Hematopoietic multipotent progenitor cell treated with erythropoietin and hydrocortisone succinate and interleukin-3 and kit ligand, for 4 days (in vitro differentiated cells): ENCODE data around the gene SLC1A3.
A peak's percentile ranks its signal among the peaks of the same experiment; 100 is the strongest.

ENCODE experiments used
- DNase-seq: peaks from one replicate; pipeline ENCODE4 v3.0.0-alpha.2; 2015

The SLC1A3 gene

DNA sequence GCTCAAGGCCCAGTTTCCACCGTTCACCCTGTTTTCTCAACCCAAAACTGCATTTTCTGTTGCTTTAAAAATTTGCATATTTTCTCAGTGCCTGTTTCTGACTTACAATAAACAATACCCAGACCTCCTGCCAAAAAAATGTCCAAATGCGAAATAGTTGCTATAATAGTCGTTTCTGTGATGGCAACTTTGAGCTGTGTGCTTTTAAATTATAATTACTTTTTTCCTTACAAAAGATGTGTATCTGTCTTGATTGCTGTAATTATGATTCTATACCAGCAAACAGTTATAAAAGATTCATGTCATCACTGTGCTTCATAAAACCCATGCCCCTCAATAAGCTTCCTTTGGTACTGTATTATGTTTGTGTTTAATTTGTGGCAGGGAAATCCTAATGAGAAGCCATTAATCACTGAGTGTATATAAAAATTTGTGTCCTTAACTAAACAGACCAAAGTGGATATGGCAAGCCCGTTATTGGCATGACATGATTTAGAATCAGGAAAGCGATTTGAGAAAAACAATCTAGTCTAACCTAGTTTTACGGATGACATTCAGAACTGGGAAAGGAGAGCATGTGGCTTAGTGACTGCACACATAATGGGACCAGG, 5.4 kb upstream of the SLC1A3 start:
- DNase-seq = no peak

DNA sequence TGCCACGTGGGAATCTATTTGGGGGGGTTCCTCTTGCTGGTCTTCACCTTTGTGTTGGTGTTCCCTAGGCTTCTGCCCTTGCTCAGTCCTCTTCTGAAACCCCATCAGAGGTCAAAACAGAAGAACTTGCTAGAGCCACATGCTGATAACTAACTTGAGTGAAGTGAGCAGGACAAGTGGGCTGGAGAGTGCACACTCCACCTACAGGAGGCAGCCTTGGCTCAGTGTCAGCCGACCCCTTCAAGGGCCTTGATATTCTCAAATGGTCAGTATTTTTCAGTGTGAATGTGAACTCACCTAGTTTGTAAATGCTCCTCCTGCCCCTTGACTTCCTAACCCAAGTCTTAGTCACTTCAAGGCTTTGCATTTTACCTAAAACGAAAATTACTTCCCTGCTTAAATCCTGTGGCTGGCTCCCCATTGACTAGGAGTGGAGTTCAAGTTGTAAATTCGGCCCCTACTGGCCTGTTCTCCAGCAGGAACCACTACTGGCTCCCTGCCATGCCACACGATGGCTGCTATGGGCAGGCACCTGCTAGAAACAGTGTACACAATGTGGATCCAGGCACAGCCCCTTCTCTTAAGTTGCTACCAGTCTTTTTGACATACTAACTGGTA, 3.6 kb upstream of the SLC1A3 start:
- DNase-seq = peak; percentile 58

GRCh38 chr5:36605241-36605640, 1.2 kb upstream of the SLC1A3 start:
- DNase-seq = no peak

GRCh38 chr5:36606036-36606427, 374 bp upstream of the SLC1A3 start:
- no peak for DNase-seq

DNA sequence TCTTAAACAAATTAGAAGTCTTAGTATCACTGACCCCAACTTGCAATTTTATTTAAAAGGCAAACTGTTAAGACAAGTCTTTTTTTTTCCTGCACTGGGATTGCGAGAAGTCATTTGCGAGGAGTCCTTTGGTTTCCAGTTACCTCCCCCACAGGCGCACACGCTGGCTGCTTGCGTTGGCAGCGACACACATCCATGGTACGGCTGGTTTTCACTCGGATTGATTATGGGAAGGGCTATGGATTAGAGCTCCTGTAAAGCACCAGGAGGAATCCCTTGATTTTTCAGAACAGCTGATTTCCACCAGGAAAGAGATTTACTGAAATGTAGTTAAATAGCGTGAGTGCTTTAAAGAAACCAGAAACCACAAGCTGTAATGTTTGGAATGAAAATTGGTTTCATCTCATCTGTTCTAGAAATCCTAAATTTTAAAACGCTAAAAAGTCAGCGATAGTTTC, 737 bp downstream of the SLC1A3 start:
- DNase-seq = peak; percentile 34

- no peak for DNase-seq
Observed at GRCh38 chr5:36607838-36608783, 1.7 kb downstream of the SLC1A3 start.

- no peak for DNase-seq
Observed at GRCh38 chr5:36610621-36611020, 4.2 kb downstream of the SLC1A3 start.

- peak; percentile 18 for DNase-seq
Observed at GRCh38 chr5:36611520-36612274, 5.3 kb downstream of the SLC1A3 start.

DNA sequence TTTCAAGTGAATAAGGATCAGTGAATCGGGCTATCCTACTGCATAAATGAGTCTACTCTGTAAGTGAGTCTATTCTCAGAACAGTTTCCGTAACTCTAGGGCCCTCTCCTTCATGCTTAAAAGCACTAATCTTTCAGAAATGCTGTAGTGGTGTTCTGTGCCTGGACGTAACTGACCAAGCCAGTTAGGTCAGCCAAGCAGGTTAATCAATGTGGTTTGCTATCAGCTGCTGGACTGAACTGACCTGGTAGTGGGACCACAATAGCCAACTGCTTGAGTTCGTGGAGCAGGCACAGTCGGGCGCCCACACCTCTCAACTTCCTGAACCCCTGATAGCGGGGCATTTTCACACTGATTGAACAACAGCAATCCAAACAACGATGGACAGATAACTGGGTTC, 6.8 kb downstream of the SLC1A3 start:
- no peak for DNase-seq

DNA sequence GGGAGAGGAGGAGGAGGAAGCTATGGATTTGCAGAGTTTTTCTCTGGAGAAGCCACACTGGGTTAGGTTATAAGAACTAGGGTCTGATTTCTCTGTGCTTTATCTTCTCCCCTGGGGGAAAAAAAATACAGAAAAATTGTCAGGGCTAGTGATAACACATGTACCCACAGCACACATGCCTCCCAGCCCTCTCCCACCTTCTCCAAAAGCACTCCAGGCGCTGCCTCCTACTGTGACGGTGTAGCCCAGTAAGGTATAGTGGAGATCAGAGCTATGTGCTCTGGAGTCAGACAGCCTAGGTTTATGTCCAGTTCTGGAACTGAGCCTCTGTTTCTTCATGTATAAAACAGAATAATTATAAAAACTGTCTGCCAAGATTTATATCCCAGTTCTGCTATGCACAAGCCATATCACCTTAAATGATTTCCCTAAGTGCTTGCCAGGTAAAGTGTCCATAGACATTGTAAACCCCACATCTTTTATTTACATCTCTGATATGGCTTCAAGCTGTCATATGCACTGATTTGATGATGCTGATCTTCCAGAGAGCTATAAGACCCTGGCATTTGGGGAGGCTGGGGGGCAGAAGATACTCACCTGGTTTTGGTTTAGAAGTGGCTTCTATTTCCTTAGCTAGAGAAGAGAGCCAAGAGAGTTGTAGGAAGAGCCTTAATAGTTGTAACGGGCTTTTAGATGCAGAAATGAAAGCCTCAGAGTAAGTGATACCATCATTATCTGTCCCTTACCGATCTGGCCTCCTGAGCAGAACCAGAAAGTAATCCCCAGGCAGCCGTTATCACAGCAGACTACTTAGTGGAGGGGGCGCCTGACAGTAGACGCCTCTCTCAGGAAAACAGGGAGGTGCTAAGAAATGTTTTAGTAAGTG, 7.6 kb downstream of the SLC1A3 start:
- no peak for DNase-seq

- no peak for DNase-seq
Observed at GRCh38 chr5:36614657-36615308, 8.4 kb downstream of the SLC1A3 start.

DNA sequence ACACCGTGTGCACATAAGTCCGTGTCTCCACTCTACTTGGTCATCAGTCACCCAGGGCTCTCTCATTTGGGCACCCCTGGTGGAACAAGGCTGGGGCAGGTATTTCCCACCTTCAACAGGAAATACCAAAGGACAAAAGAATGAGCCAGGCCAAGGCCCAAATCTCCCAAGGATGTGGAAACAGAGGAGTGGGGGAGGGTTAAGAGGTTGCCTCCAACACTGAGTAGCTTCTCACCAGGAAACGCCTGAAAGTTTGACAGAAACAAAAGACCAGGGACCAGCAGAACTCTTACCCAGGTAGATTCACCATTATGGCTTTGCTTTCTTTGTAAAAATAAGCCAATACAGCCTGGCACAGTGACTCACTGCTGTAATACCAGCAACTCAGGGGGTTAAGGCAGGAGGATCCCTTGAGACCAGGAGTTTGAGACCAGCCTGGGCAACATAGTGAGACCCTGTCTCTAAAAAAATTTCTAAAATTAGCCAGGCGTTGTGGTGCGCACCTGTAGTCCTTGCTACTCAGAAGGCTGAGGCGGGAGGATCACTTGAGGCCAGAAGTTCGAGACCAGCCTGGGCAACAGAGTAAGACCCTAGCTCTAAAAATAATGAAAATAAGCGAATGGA, 12.7 kb downstream of the SLC1A3 start:
- DNase-seq = no peak

GRCh38 chr5:36621985-36622384, 15.6 kb downstream of the SLC1A3 start:
- no peak for DNase-seq

DNA sequence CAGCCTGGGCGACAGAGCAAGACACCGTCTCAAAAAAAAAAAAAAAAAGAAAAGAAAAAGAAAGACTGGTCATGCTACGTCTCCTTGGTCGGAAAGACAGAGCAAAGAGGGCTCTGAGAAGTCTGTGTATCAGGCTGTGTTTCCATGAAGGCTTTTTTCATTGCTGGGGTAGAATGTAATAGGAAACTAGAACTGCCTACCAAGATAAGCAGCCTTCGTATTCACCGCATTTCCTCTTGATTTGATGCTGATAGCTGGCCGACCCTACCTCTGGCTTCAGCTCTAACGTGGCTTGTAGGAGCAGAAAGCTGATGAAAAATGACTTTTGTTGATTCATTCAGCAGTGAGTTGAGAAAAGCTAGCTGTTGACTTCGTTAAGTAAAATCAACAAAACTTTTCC, 17.4 kb downstream of the SLC1A3 start:
- DNase-seq = peak; percentile 89

DNA sequence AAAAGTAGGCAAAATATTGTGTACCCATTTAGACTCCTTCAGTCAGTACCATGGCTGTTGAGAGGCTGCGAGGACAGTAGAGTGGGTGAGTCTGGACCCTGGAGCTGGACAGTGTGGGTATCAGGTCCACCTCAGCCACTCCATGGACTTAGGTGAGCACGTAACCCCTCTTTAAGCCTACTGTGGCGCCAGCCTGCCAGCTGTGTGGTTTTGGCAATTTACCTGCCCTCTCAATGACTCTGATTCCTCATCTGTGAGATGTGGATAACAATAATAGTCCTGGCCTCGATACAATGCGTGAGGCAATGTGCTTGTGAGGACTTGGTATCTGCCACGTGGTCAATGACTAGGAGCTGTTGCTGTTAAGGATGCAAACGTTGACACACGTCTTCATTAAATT, 17.9 kb downstream of the SLC1A3 start:
- peak; percentile 55 for DNase-seq

GRCh38 chr5:36628695-36629094, 22.3 kb downstream of the SLC1A3 start:
- no peak for DNase-seq

DNA sequence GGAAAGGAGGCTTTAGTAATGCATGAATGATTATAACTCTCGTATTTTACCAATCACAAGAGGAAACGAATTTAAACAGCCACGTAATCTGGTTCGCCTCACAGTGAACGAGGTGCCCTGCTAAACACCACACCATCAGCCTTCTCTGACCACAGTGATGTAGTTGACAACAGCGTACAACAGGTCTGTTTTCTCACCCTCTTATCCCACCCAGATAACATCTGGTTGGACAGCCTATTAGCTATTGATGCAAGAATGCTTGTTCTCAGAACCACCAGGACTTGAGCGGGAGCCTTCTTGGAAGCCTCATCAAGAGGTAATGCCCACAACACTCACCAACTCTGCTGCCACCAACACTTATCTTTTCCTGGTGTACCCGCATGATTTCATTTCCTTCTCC, 23.3 kb downstream of the SLC1A3 start:
- DNase-seq = peak; percentile 55

GRCh38 chr5:36630201-36631145, 24.1 kb downstream of the SLC1A3 start:
- no peak for DNase-seq

- DNase-seq = peak; percentile 18
Observed at GRCh38 chr5:36631154-36631553, 24.7 kb downstream of the SLC1A3 start.
